ENCODE measurements around the gene ABCA7.

Gene ABCA7

DNA sequence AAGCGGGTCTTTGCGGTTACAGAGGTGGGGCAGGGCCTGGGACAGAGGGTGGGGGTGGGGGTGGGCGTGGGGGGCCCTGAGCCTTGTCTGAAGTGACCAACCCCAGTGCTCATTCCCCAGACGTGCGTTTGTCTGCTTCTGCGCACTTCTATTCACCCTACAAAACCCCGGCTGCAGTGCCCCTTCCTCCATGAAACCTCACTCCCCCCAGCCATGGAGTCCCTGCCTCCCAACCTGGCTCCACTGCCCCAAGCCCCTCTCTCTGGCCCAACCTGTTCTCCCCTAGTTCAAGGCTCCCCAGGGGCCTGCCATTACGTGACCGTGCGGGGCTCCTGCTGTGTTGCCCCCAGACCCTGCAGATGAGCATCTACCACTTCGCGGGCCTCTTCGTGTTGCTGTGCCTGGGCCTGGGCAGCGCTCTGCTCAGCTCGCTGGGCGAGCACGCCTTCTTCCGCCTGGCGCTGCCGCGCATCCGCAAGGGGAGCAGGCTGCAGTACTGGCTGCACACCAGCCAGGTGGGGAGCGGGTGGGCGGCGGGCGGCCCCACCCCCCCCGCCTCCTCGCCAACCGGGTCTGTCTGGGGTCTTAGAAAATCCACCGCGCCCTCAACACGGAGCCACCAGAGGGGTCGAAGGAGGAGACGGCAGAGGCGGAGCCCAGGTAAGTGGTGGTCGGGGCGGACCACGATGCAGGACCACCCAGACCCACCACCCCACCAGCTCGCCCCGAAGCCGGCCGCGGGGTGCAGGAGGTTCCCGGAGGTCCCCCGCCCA, 31.5 kb upstream of the ABCA7 start:
- Histone ChIP-seq H3K36me3 (ENCODE audit: control insufficient read depth, insufficient read depth, low read length) (peaks cover 6% of the 10 kb centered on the region), H3K4me1 (ENCODE audit: control insufficient read depth, insufficient read depth, low read length) (no peaks in the 10 kb centered on the region), H3K4me3 (ENCODE audit: low read length) (no peak overlapping the region), H3K9ac (ENCODE audit: low read length) (no peak overlapping the region), H3K27ac (ENCODE audit: low read depth, low read length) (no peak overlapping the region), H3K27me3 (ENCODE audit: control insufficient read depth, insufficient read depth, low read length) (no peaks in the 10 kb centered on the region)

DNA sequence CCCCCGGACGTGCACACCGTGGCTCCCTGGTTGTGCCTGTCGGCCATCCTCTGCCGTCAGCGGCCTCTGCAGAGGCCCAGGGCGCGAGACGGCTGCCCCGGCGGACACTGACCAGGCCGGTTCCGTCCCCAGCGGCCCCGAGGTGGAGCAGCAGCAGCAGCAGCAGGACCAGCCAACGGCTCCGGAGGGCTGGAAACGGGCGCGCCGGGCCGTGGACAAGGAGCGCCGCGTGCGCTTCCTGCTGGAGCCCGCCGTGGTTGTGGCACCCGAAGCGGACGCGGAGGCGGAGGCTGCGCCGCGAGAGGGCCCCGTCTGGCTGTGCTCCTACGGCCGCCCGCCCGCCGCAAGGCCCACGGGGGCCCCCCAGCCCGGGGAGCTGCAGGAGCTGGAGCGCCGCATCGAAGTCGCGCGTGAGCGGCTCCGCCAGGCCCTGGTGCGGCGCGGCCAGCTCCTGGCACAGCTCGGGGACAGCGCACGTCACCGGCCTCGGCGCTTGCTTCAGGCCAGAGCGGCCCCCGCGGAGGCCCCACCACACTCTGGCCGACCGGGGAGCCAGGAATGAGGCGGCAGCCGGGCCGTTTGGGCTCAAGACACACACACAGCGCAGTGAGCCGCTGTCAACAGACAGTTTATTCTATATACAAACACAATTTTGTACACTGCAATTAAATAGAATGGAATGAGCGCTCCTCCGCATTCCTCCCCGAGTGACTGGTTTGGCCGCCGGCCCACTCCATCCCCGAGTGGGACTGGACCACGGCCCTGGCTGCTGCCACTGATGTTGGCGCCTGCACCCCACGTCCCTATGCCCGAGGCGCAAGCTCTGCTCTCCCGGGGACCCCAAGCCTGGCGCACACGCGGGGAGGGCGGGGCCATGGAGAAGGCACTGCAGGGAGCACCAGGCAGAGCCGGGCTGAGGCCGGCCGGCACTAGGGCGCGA, 30.6 kb upstream of the ABCA7 start:
- H3K4me1 ChIP-seq (ENCODE audit: control insufficient read depth, insufficient read depth, low read length), result no peaks in the 10 kb centered on the region
- H3K27ac ChIP-seq (ENCODE audit: low read depth, low read length), result no peak overlapping the region
- H3K27me3 ChIP-seq (ENCODE audit: control insufficient read depth, insufficient read depth, low read length), result no peaks in the 10 kb centered on the region
- H3K36me3 ChIP-seq (ENCODE audit: control insufficient read depth, insufficient read depth, low read length), result peaks cover 9% of the 10 kb centered on the region
- no peak overlapping the region for H3K9ac ChIP-seq (ENCODE audit: low read length)
- no peak overlapping the region for H3K4me3 ChIP-seq (ENCODE audit: low read length)

- H3K36me3 ChIP-seq (ENCODE audit: control insufficient read depth, insufficient read depth, low read length), result peaks cover 9% of the 10 kb centered on the region
- H3K27ac ChIP-seq (ENCODE audit: low read depth, low read length), result no peak overlapping the region
- H3K4me3 ChIP-seq (ENCODE audit: low read length), result no peak overlapping the region
- no peaks in the 10 kb centered on the region for H3K27me3 ChIP-seq (ENCODE audit: control insufficient read depth, insufficient read depth, low read length)
- H3K9ac ChIP-seq (ENCODE audit: low read length), result no peak overlapping the region
- no peaks in the 10 kb centered on the region for H3K4me1 ChIP-seq (ENCODE audit: control insufficient read depth, insufficient read depth, low read length)
These were observed 29.8 kb upstream of the ABCA7 start for GRCh38 chr19:1009981-1010538.

DNA sequence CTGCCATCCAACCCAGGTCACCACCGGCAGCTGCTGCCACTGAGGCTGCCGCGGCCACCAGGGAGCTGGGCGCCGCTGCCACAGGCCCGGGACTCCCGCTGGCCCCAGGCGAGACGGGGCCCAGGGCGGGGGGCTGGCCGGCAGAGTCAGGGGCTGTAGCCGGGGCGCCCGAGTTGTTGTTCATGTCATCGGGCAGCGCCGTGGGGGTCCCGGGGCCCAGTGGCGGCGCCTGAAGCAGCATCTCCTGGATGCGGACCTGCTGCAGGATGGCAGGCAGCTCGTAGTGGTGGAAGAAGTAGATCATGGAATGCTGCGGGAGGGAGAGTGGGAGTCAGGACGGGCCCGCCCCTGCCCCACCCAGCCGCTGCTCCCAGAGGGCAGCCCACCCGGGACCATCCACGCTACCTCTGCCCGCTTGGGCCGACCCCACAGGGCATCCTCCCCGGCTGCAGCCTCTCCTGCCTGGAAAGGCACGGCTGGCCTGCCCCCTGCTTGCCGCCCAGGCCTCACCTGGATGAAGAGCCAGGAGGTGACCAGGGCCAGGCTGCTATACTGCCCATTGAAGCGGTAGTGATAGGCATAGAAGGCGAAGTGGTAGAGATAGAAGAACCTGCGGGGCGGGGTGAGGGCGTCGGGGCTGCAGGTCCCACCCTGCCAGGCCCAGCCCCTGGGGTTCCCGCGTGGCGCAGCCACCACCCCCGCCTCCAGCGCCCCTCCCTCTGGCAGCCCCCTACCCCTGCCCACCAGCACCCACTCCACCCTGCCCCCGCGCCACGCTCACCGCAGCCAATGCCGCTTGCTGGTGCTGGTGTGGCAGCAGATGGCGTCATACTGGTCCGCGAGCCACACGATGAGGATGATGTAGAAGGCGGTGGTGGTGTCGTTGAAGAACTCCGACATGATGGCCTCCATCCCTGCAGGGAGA, 29.1 kb upstream of the ABCA7 start:
- H3K27ac ChIP-seq (ENCODE audit: low read depth, low read length), result no peak overlapping the region
- peaks cover 9% of the 10 kb centered on the region for H3K36me3 ChIP-seq (ENCODE audit: control insufficient read depth, insufficient read depth, low read length)
- H3K27me3 ChIP-seq (ENCODE audit: control insufficient read depth, insufficient read depth, low read length), result no peaks in the 10 kb centered on the region

DNA sequence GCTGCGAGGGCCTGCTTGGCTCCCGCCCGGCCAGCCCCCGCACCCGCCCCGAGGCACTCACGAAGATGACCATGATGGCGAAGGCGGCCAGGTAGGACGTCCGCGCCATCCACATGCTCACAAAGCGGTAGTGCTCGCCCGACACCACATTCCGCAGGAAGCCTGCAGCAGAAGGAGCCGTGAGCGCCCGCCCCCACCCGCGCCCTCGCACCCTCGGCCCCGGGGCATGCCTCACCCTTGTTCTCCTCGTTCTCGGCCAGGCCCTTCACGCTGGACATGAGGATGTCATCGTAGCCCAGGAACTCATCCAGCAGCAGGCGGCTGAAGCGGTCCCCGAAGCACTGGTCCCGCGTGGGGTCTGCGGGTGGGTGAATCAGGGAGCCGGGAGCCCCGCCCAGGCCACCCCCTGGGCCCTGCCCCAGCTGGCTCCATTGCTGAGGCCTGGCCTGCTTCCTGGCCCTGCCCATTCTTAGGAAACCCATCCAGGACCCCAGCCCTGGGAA, 28.0 kb upstream of the ABCA7 start:
- Histone ChIP-seq H3K27me3 (ENCODE audit: control insufficient read depth, insufficient read depth, low read length) (no peaks in the 10 kb centered on the region), H3K27ac (ENCODE audit: low read depth, low read length) (no peak overlapping the region), H3K36me3 (ENCODE audit: control insufficient read depth, insufficient read depth, low read length) (peaks cover 9% of the 10 kb centered on the region), H3K9ac (ENCODE audit: low read length) (no peak overlapping the region), H3K4me3 (ENCODE audit: low read length) (no peak overlapping the region), H3K4me1 (ENCODE audit: control insufficient read depth, insufficient read depth, low read length) (peaks cover 6% of the 10 kb centered on the region)

More for the DNA sequence above, 29.1 kb upstream of the ABCA7 start:
- no peak overlapping the region for H3K4me3 ChIP-seq (ENCODE audit: low read length)
- H3K4me1 ChIP-seq (ENCODE audit: control insufficient read depth, insufficient read depth, low read length), result no peaks in the 10 kb centered on the region
- H3K9ac ChIP-seq (ENCODE audit: low read length), result no peak overlapping the region

- Histone ChIP-seq H3K4me1 (ENCODE audit: control insufficient read depth, insufficient read depth, low read length) (peaks cover 11% of the 10 kb centered on the region), H3K27ac (ENCODE audit: low read depth, low read length) (no peak overlapping the region), H3K27me3 (ENCODE audit: control insufficient read depth, insufficient read depth, low read length) (no peaks in the 10 kb centered on the region), H3K9ac (ENCODE audit: low read length) (no peak overlapping the region), H3K36me3 (ENCODE audit: control insufficient read depth, insufficient read depth, low read length) (peaks cover 9% of the 10 kb centered on the region), H3K4me3 (ENCODE audit: low read length) (no peak overlapping the region)
These were observed 27.6 kb upstream of the ABCA7 start for GRCh38 chr19:1012334-1012733.

GRCh38 chr19:1013218-1013617, 26.7 kb upstream of the ABCA7 start:
- Histone ChIP-seq H3K36me3 (ENCODE audit: control insufficient read depth, insufficient read depth, low read length) (peaks cover 9% of the 10 kb centered on the region), H3K4me1 (ENCODE audit: control insufficient read depth, insufficient read depth, low read length) (peaks cover 19% of the 10 kb centered on the region), H3K27me3 (ENCODE audit: control insufficient read depth, insufficient read depth, low read length) (no peaks in the 10 kb centered on the region), H3K9ac (ENCODE audit: low read length) (no peak overlapping the region), H3K27ac (ENCODE audit: low read depth, low read length) (no peak overlapping the region), H3K4me3 (ENCODE audit: low read length) (no peak overlapping the region)

GRCh38 chr19:1014161-1015060, 25.5 kb upstream of the ABCA7 start:
- no peak overlapping the region for H3K9ac ChIP-seq (ENCODE audit: low read length)
- H3K4me1 ChIP-seq (ENCODE audit: control insufficient read depth, insufficient read depth, low read length), result peaks cover 24% of the 10 kb centered on the region

DNA sequence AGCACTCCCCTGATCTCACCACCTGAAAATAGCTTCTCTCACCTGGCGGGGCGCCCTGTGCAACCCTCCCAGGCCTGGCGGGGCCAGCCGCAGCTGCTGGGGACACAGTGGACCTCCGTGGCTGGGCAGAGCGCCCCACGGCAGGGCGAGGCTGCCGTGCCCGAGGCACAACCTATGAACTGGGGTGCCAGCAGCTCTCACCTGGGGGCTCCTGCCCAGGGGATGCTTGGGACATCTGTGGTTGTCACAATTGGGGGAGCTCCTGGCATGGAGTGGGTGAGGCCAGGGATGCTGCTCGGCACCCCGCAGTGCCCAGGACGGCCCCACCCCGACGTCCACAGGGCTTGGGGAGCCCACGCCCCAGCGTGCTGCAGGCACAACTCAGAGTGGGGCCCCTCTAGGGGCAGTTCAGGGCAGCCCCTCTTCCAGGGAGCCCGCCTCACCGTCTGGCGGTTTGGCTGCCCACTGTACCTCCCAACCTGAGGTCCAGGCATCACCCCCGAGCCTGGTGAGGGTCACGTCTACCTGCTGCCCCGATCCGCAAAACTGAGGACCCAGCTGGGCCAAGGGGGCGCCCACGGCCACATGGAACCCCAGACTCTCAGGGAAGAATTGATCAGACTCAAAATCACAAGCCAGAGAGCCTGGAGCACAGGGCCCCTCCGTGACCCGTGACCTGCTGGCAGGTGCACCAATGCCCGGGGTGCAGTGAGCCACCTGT, 24.7 kb upstream of the ABCA7 start:
- Histone ChIP-seq H3K36me3 (ENCODE audit: control insufficient read depth, insufficient read depth, low read length) (peaks cover 3% of the 10 kb centered on the region), H3K27me3 (ENCODE audit: control insufficient read depth, insufficient read depth, low read length) (no peaks in the 10 kb centered on the region), H3K4me3 (ENCODE audit: low read length) (peak overlapping the region; percentile 7), H3K4me1 (ENCODE audit: control insufficient read depth, insufficient read depth, low read length) (peaks cover 29% of the 10 kb centered on the region), H3K27ac (ENCODE audit: low read depth, low read length) (no peak overlapping the region), H3K9ac (ENCODE audit: low read length) (no peak overlapping the region)

More at GRCh38 chr19:1014161-1015060, 25.5 kb upstream of the ABCA7 start:
- Histone ChIP-seq H3K4me3 (ENCODE audit: low read length) (no peak overlapping the region), H3K27ac (ENCODE audit: low read depth, low read length) (no peak overlapping the region), H3K36me3 (ENCODE audit: control insufficient read depth, insufficient read depth, low read length) (peaks cover 7% of the 10 kb centered on the region), H3K27me3 (ENCODE audit: control insufficient read depth, insufficient read depth, low read length) (no peaks in the 10 kb centered on the region)

DNA sequence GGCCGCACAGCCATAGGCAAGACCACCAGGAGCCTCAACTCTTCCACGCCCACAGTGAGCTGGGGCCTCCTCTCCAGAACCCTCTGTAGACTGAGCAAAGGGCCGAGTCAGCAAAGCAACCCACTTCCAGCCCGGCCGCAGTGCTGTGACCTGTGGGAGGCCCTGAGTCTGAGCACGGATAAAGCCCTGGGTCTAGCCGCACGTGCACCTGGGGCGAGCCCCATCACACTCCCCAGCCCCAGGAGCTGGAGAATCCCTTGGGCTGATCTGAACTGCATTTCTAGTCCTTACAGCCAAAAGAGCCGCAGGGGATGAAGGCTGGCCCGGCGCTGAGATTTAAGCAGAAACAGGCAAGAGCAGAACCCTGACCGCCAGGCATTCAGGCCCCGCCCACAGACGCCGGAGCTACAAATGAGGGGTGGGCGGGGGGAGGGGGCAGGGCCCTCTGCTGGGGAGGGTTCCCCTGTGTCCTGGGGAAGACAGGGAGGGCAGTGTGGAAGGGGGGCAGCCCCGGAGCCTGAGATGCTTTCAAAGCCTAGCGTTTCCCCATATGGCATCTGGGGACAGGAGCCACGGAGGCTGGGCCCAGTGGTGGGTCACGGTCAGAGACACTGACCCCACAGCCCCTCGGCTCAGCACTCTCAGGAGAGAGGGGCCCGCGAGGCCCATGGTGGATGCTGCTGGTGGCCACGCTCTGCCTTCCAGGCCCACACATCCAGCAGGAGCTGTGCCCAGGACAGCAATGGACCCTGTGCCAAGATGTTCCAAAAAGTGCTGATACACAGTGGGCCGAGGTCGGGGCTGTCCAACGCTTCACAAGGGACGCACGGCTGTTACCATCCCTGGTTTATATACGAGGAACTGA, 23.9 kb upstream of the ABCA7 start:
- peak overlapping the region; percentile 7 for H3K4me3 ChIP-seq (ENCODE audit: low read length)
- H3K9ac ChIP-seq (ENCODE audit: low read length), result no peak overlapping the region
- H3K36me3 ChIP-seq (ENCODE audit: control insufficient read depth, insufficient read depth, low read length), result peaks cover 3% of the 10 kb centered on the region
- peaks cover 29% of the 10 kb centered on the region for H3K4me1 ChIP-seq (ENCODE audit: control insufficient read depth, insufficient read depth, low read length)
- no peaks in the 10 kb centered on the region for H3K27me3 ChIP-seq (ENCODE audit: control insufficient read depth, insufficient read depth, low read length)
- no peak overlapping the region for H3K27ac ChIP-seq (ENCODE audit: low read depth, low read length)
